Nephron (organoid): Measurements from ENCODE around the gene GLP1R.

Experiments
- H3K27ac Mint-ChIP-seq, 3 experiments: 2 replicates each; pipeline ENCODE4 v1.8.0; 2020; ENCODE audit warnings: mixed read lengths in 3 of 3, mild to moderate bottlenecking in 2 of 3, moderate library complexity in 1 of 3
- H3K27me3 Mint-ChIP-seq: 2 replicates; pipeline ENCODE4 v1.8.0; 2021; ENCODE audit warnings: low read depth, mild to moderate bottlenecking, moderate library complexity, mixed read lengths
- H3K36me3 Mint-ChIP-seq: 2 replicates; pipeline ENCODE4 v1.8.0; 2020; ENCODE audit warnings: low read depth, mixed read lengths
- H3K4me1 Mint-ChIP-seq: 2 replicates; pipeline ENCODE4 v1.8.0; 2020; ENCODE audit warnings: mixed read lengths
- H3K4me3 Mint-ChIP-seq, 3 experiments: 2 replicates each; pipeline ENCODE4 v1.8.0; 2020; ENCODE audit warnings: mild to moderate bottlenecking in 3 of 3, mixed read lengths in 3 of 3, moderate library complexity in 2 of 3
- H3K9me3 Mint-ChIP-seq: 2 replicates; pipeline ENCODE4 v1.8.0; 2020; ENCODE audit warnings: mixed read lengths
- TF ChIP-seq, protein P1 (sequence below), 3 experiments: fragments of 200-600 bp; sonication (generic); IDR thresholded peaks; one replicate each; pipeline ENCODE4 v1.5.0; 2021; ENCODE audit warnings: antibody characterized with exemption in 3 of 3; ENCODE audit not compliant: unreplicated experiment in 3 of 3

GLP1R gene

DNA sequence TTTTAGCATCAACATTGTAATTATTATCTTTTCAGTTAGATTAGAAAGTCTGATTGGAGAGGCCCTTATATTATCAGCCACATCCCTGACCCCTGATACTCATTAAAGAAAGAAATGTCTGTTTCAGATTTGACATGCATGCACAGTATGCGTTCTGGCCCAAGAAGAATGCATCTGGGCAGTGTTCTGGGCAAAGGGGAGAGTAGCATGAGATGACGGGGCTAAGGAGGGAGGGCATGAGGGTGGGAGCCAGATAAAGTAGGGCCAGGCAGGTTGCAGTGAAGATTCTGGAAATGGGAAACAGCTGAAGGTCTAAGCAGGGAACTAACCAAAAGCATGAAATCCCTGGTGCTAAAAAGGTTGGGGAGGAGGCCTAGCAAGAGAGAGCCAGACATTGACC is 59.1 kb downstream of the GLP1R start:
- H3K4me1 Mint-ChIP-seq, result peaks cover 1% of the 10 kb centered on the region

DNA sequence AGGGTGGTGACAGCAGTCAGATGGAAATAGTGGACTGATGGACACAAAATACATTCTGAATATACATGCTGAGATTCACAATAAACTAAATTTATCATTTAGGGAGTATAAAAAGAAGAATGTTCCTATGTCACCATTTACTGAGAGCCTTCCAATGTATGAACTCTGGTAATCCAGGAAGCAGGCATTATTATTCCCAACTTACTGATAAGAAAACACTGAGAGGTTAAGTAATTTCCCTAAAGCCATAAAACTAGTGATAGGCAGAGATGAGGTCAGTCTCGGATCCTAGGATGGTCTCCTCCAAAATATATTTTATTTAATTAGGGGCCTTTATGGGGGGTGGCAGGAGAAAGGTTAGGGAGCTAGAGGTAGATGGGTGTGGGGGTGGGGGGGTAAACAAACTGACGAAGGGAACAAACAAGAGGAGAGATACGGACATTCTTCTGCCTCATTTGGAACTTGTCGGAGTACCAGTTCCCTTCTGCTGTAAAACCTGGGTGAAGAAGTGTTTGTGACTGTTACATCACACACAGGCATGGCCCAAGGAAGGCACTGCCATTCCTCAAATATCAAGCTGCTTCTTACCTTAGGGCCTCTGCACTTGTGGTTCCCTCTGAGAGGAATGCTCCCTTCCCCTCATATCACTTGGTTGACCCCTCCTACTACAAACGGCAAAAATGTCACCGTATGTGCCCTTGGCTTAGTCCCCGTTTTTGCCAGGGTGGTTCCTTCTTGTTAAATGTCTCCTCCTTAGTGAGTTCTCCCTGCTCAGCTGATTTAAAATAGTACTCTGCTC is 59.7 kb downstream of the GLP1R start:
- H3K9me3 Mint-ChIP-seq, result no peaks in the 10 kb centered on the region
- H3K4me1 Mint-ChIP-seq, result no peaks in the 10 kb centered on the region
- H3K27me3 Mint-ChIP-seq, result peaks cover 4% of the 10 kb centered on the region
- TF ChIP-seq, protein P1, sequence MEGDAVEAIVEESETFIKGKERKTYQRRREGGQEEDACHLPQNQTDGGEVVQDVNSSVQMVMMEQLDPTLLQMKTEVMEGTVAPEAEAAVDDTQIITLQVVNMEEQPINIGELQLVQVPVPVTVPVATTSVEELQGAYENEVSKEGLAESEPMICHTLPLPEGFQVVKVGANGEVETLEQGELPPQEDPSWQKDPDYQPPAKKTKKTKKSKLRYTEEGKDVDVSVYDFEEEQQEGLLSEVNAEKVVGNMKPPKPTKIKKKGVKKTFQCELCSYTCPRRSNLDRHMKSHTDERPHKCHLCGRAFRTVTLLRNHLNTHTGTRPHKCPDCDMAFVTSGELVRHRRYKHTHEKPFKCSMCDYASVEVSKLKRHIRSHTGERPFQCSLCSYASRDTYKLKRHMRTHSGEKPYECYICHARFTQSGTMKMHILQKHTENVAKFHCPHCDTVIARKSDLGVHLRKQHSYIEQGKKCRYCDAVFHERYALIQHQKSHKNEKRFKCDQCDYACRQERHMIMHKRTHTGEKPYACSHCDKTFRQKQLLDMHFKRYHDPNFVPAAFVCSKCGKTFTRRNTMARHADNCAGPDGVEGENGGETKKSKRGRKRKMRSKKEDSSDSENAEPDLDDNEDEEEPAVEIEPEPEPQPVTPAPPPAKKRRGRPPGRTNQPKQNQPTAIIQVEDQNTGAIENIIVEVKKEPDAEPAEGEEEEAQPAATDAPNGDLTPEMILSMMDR (IDR thresholded peaks at IDR 0.05; ENCODE audit: unreplicated experiment in 3 of 3), result no peak
- no peak overlapping the region for H3K27ac Mint-ChIP-seq
- peaks cover 54% of the 10 kb centered on the region for H3K36me3 Mint-ChIP-seq
- H3K4me3 Mint-ChIP-seq, result no peak overlapping the region

More for the DNA sequence above, 59.1 kb downstream of the GLP1R start:
- TF ChIP-seq, protein P1 (IDR thresholded peaks at IDR 0.05; ENCODE audit: unreplicated experiment in 3 of 3), result no peak
- Mint-ChIP-seq H3K27me3 (peaks cover 4% of the 10 kb centered on the region), H3K27ac (no peak overlapping the region), H3K36me3 (peaks cover 60% of the 10 kb centered on the region), H3K4me3 (no peak overlapping the region), H3K9me3 (no peaks in the 10 kb centered on the region)

DNA sequence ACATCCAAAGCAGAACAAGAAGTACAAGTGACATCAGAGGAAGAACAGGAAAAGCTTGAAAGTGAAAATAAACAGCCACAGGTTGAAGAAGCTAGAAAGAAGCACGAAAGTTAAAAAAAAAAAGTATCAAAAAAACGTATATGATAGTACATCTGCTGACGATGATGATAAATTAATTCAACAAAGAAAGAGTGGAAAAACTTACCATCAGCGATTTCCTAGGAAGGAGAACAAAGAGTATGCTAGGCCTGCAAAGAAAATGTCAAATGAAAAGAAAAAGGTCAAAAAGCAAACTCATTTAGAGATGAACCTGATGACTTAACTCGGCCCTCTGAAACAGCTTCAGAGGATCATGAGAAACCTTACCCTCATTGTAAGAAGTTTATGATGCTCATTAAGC is 62.7 kb downstream of the GLP1R start:
- TF ChIP-seq, protein P1 (IDR thresholded peaks at IDR 0.05; ENCODE audit: unreplicated experiment in 3 of 3), result no peak

DNA sequence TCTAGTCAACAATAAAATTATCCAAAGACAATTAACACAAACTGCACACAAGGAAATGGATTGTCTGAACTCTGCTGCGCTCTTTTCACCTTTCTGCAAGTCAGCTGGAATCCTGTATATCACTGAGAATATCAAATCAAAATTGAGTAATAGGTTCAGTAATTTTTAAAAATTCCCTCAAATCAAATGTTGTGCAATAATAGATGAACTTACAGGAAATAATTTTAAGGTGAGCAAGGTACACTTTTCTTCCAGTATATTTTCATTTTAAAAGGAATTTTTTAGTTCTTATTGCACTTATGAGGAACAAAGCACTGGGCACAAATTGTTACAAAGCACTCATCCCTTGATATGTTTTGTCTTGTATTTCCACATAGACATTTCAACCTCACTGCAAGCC is 65.2 kb downstream of the GLP1R start:
- TF ChIP-seq, protein P1 (IDR thresholded peaks at IDR 0.05; ENCODE audit: unreplicated experiment in 3 of 3), result no peak
- Mint-ChIP-seq H3K27me3 (peaks cover 7% of the 10 kb centered on the region), H3K4me3 (peak overlapping the region; percentile 92 to 95 (median 95)), H3K27ac (peak overlapping the region in 2 of 3 experiments; percentile 77 to 91), H3K4me1 (peaks cover 14% of the 10 kb centered on the region), H3K9me3 (no peaks in the 10 kb centered on the region), H3K36me3 (peaks cover 19% of the 10 kb centered on the region)

More for the DNA sequence above, 62.7 kb downstream of the GLP1R start:
- no peak overlapping the region for H3K4me3 Mint-ChIP-seq
- peaks cover 4% of the 10 kb centered on the region for H3K27me3 Mint-ChIP-seq
- no peak overlapping the region for H3K27ac Mint-ChIP-seq
- H3K9me3 Mint-ChIP-seq, result no peaks in the 10 kb centered on the region
- H3K36me3 Mint-ChIP-seq, result peaks cover 34% of the 10 kb centered on the region
- H3K4me1 Mint-ChIP-seq, result peaks cover 14% of the 10 kb centered on the region

DNA sequence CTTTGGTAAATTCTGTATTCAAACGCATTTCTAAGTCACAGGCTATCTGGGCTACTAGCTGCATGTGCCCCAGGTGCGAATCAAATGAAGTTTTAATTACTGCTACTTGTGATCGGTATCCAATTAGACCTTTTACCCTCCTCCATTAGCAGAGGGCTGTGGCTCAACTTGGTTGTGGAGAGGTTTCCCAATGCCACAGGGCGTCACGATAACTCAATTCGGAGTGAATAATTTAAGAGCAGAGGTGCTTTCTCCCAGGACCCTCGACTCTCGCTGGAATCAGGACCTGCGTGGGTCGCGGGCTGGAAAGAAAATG is 65.8 kb downstream of the GLP1R start:
- H3K4me1 Mint-ChIP-seq, result peaks cover 14% of the 10 kb centered on the region
- peaks cover 7% of the 10 kb centered on the region for H3K27me3 Mint-ChIP-seq
- H3K27ac Mint-ChIP-seq, result peak overlapping the region; percentile 20 to 91 (median 77)
- TF ChIP-seq, protein P1 (IDR thresholded peaks at IDR 0.05; ENCODE audit: unreplicated experiment in 3 of 3), result no peak
- H3K36me3 Mint-ChIP-seq, result peaks cover 13% of the 10 kb centered on the region
- no peaks in the 10 kb centered on the region for H3K9me3 Mint-ChIP-seq
- H3K4me3 Mint-ChIP-seq, result peak overlapping the region; percentile 92 to 95 (median 95)
